DND-41 (cell line): ENCODE measurements around the gene SNAP47.

ENCODE experiments used
- CTCF ChIP-seq: IDR thresholded peaks from 2 replicates; pipeline ENCODE4 v1.5.1; 2012; ENCODE audit warnings: borderline replicate concordance, low read length, moderate library complexity, mild to moderate bottlenecking; ENCODE audit not compliant: poor library complexity, severe bottlenecking; ENCODE audit errors: extremely low read depth
- EZH2 ChIP-seq: IDR thresholded peaks from 3 replicates; pipeline ENCODE4 v1.6.1; 2012; ENCODE audit warnings: borderline replicate concordance, low read depth, mild to moderate bottlenecking, moderate library complexity, low read length, inconsistent platforms; ENCODE audit not compliant: severe bottlenecking

- TF ChIP-seq CTCF (no peak), EZH2 (no peak)
Measured at GRCh38 chr1:227733309-227733705, 1.9 kb upstream of the SNAP47 start.
